SK-N-DZ (cell line): ENCODE measurements around the gene CSMD2.

Source experiments
- DNase-seq: peaks from one replicate; pipeline ENCODE4 v3.0.0-alpha.2; 2015; ENCODE audit warnings: low spot score

The CSMD2 gene

GRCh38 chr1:33719771-33720670 lies 445.0 kb downstream of the CSMD2 start:
- DNase-seq = no peak

- no peak for DNase-seq
Observed at GRCh38 chr1:33719326-33719725, 445.7 kb downstream of the CSMD2 start.

GRCh38 chr1:33718186-33718585 lies 446.8 kb downstream of the CSMD2 start:
- DNase-seq = no peak

GRCh38 chr1:33716976-33717688 lies 447.9 kb downstream of the CSMD2 start:
- DNase-seq = no peak

DNA sequence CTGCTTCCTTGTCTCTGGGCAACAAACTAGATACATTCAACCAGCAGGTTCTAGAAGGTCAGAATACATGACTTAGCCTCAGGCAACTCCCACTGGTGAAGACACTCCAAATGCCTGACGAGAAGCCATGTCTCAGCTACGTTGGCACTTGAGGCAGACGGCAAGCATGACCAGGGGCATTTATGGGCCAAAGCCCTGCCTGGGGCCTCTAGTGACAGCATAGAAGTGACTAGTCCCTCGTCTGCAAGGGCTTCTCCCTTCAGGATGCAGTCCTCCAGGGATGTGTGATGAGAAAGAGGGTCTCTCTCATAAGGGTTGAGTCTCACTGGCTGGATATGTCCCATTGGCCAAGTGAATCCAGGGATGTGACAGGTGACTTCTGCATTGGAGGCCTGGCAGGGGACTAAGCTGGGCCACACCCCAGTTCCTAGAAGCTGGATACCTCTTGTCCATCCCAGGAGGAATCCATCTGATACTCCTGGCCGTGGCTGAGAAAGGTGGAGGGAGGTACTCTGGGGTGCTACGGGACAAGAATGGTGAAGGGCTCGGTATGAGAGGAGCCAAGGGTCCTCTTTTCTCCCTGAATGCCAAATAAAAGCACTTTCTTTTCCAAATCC lies 449.7 kb downstream of the CSMD2 start:
- DNase-seq = no peak

DNA sequence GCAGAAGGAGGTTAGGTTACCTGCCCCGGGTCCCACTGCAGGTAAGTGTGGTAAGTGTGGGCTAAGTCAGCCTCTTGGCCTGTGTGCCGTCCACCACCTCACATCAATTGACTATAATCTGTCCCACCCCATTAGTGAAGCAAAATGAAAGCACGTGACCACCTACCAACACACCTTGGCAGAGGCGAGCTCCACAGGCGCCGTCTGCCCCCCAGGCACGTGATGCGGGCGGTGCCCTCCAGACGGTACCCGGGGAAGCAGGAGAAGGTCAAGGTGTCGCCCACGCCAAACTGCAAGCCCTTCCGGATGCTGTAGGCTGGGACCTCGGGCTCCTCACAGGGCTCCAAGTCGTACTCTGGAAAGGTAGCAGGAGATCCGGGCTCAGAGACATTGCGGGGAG lies 450.6 kb downstream of the CSMD2 start:
- no peak for DNase-seq

- no peak for DNase-seq
Observed at GRCh38 chr1:33713058-33713877, 451.8 kb downstream of the CSMD2 start.

GRCh38 chr1:33712186-33712585 lies 452.8 kb downstream of the CSMD2 start:
- no peak for DNase-seq

DNA sequence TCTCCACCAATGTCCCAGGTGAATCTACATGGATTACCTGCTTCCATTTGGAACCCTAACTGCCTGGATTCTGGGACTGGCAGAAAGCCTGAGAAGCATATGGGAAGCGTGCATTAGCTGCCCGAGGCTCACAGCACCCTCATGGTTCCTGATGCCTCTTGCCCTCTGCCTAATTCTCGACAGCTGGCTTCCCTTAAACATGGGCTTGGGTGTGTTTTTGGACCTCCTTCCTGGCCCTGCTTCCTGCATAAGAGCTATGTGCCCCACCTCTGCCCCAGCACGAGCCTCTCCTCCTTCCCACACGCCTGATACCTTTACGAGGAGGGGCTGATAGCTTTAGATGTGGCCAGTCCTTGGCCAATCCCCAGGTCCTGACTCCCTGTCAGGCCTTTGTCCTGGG lies 453.5 kb downstream of the CSMD2 start:
- DNase-seq = no peak

- no peak for DNase-seq
Observed at GRCh38 chr1:33710967-33711366, 454.1 kb downstream of the CSMD2 start.

- no peak for DNase-seq
Observed at GRCh38 chr1:33709783-33710718, 455.0 kb downstream of the CSMD2 start.

- no peak for DNase-seq
Observed at GRCh38 chr1:33709174-33709782, 455.8 kb downstream of the CSMD2 start.

GRCh38 chr1:33706634-33707255 lies 458.3 kb downstream of the CSMD2 start:
- DNase-seq = no peak

GRCh38 chr1:33703464-33703863 lies 461.6 kb downstream of the CSMD2 start:
- DNase-seq = no peak

- DNase-seq = no peak
Observed at GRCh38 chr1:33698361-33699035, 466.5 kb downstream of the CSMD2 start.

DNA sequence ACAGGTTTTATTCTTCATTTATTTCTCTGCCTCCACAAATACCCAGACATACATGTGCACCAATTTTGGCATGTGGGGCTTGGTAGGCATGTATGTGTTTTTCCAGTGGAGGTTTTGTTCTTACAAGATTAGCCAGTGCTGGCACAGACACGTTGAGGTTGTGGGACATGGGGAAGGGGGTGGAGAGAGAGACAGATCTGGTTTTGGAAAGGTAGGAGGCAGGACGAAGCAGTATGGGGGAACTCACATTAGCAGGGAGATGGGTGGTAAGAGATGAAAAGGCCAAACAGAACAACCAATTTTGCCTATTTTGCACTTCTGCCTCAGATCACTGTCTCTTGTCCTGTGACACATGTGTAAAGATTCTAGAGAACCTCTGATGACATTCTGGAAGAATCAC lies 467.2 kb downstream of the CSMD2 start:
- no peak for DNase-seq

DNA sequence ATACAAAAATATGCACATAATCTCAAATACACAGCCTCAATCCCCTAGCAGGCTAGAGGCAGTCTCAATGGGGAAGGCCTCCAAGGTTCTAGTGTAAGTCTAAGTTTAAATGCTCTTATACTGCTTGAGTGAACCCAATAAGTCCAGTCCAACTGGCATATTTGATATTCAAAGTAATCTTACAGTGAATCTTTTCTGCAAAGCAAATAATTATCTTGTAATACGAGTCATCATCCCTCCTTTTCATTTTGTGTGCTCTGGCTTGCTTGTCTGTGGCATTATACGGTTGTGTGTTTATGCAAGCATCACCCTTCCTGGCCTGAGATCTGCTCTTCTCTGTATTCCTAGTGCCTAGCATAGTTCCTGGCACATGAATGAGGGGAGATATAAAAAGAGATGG lies 468.1 kb downstream of the CSMD2 start:
- no peak for DNase-seq

DNA sequence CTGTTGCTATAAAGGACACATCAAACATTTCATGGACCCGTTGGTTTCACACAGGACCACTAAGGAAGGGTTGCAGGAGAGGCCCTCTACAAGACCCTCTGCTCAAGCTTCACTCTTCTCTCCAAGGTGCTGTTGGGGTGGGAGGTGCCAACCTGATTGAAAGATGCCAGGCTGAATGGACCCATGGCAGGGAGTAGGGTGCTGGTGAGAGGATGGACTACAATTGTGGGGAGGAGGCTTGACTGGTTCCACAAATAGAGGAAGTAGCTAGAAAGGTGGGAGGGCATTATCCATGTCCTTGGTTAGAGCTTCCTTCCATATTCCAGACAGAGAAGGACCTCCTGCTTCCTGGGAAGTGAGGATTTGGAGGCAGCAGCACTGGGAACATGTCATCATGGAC lies 468.7 kb downstream of the CSMD2 start:
- DNase-seq = no peak
